ENCODE measurements around the gene SERP2.

The SERP2 gene

DNA sequence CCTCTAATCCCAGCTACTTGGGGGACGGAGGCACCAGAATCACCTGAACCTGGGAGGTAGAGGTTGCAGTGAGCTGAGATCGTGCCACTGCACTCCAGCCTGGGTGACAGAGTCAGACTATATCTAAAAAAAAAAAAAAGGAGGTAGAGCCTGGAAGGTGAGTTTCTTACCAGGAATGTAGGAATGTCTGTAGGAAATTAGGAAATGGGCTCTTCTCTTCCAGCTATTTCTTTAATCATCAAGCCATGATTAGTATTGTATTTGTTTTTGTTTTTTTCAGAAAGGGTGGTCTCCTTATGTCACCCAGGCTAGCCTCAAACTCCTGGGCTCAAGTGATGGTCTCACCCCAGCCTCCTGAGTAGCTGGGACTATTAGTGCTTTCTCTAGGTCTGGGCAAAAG lies 26.3 kb upstream of the SERP2 start:
- DNase-seq, result no peak
- no peak for TF ChIP-seq GATA1 (IDR thresholded peaks at IDR 0.05; ENCODE audit: low read depth, low read length)
- TF ChIP-seq POLR2A (IDR thresholded peaks at IDR 0.05; ENCODE audit: low read length), result no peak

DNA sequence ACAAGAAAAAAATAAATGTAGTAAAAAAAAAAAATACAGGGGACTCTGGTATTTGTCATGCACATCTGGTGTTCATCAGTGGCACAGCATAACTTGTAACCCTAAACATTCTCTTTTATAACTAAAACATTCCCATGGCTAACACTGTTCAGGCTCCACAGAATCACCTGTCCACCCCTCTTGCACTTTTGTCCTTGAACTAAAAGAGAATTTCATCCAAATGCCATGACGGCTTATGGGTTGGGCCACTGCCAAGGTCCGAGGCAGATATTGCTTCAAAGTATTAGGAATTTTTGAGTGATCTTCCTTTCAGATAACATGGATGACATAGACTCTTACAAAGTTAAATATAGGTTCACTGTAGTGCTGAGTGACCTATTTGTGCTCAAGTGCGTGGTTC lies 25.7 kb upstream of the SERP2 start:
- DNase-seq, result no peak
- TF ChIP-seq POLR2A (IDR thresholded peaks at IDR 0.05; ENCODE audit: low read length), result no peak
- TF ChIP-seq GATA1 (IDR thresholded peaks at IDR 0.05; ENCODE audit: low read depth, low read length), result no peak

DNA sequence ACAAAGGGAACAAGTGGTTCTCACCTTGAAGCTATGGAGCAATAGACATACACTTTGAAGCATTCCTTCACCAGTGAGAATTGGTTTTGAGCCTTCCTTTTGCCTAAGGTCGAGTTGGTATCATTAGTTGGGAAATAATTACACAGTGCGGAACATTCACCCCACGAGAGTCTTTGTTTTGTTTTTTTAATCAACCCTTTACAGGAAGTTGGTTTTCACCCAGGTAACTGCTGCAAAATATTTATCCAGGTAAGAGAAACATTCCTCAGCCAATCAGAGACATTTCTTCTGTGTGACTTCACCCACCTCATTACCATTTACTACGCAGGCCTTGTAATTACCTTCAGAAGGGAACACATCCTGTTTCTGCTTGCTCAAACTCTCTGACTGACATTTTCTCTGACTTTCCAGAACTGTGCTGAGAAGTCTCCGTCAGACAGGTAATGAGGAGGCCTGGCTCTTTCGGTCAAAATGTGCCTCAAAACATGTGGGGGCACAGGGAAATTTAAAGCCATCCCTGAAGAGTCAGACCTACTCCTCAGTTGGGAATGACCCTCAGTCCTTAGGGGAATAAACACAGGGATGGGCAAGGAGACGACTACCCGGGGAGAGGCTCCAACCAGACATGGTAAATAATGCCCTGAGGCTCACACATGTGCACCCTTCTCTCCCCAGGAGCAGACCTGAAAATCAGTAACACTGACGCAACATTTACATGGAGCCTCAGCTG lies 22.7 kb upstream of the SERP2 start:
- TF ChIP-seq GATA1 (IDR thresholded peaks at IDR 0.05; ENCODE audit: low read depth, low read length) (no peak), POLR2A (IDR thresholded peaks at IDR 0.05; ENCODE audit: low read length) (no peak)
- DNase-seq, result no peak

DNA sequence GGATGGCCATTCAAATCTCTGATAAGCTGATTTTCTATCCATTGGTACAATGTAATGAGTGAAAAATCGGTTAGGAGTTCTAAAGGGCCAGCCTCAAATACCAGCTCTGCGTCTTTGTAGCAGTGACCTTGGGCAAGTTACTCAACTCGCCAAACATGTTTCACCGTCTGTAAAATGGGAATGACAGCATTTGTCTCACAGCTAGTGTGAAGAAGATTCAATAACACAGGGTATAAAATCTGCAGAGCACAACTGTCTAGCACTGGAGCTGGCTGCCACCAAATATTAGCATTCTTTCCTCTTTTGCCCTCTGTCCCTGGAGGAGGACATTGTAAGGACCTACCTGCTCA lies 22.1 kb upstream of the SERP2 start:
- TF ChIP-seq GATA1 (IDR thresholded peaks at IDR 0.05; ENCODE audit: low read depth, low read length), result no peak
- no peak for TF ChIP-seq POLR2A (IDR thresholded peaks at IDR 0.05; ENCODE audit: low read length)
- no peak for DNase-seq

DNA sequence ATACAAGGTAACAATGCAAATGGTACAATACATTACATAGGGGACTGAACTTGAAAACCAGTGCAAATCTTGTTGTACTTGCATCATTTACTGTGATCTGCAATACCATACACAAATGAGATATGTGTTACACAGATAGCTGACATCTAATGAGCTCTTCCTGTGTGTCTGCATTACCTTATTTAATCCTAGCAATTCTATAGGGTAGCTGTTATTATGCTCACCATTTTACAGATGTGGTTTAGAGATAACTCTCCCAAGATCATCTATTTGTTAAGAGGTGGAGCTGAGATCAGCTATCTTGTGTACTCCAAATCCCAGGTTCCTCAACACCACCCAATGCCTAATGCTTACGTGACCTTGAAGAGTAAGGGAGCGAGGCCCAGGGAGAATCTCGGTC lies 21.4 kb upstream of the SERP2 start:
- TF ChIP-seq GATA1 (IDR thresholded peaks at IDR 0.05; ENCODE audit: low read depth, low read length) (no peak), POLR2A (IDR thresholded peaks at IDR 0.05; ENCODE audit: low read length) (no peak)
- DNase-seq, result peak in 1 of 2 experiments; percentile 21

DNA sequence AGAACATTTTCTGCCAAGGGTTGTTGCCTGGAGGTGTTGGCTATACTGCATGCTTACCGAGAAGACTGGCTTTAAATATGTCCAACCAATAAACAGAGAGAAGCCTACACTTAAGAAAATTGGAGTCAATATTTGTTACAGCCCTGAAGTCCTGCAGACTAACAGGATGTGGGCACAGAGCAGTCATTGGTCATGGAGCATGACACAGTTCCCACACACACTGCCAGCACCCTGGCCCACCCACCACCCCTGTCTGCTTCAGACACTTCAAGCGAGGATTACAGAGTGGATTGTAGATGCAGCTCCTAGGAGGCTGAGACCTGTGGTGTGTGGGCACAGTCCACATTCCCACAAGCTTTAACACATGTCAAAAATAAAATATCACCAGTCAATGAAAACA lies 21.0 kb upstream of the SERP2 start:
- TF ChIP-seq POLR2A (IDR thresholded peaks at IDR 0.05; ENCODE audit: low read length), result no peak
- no peak for TF ChIP-seq GATA1 (IDR thresholded peaks at IDR 0.05; ENCODE audit: low read depth, low read length)
- no peak for DNase-seq

DNA sequence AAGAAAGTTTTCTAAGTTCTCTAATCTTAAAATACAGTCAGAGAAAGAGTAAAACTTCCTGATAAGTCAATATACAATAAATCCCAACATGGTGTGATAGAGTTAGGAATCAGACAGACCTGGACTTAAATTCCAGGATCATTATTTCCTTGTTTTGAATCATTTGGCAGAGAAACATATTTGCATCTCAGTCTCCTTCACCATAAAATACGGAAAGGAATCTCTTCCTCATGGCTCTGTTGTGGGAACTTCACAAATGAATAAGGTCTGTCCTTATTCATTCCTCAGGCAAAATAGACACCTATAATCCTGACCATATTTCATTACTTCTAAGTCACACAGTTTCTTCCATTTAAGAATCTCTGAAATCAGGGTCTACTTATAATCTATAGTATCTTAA lies 19.3 kb upstream of the SERP2 start:
- DNase-seq, result no peak
- TF ChIP-seq GATA1 (IDR thresholded peaks at IDR 0.05; ENCODE audit: low read depth, low read length) (no peak), POLR2A (IDR thresholded peaks at IDR 0.05; ENCODE audit: low read length) (no peak)

DNA sequence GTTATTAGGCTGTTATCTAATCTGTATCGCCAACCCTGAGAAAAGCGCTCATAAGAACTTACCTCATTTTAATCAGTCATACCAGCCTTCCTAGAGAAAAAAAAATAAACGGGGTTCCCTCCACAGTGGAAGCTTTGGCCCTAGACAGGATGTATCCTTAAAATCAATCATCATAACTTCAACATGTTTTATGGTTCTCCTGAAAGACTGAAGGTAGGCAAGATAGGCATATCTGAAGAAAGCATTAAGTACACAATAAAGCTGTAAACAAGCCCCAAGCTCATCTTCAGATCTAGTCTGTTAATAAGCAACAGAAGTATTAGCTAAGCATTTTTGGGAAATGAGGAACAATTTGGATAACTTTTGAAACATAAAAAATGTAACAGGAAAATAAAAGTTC lies 18.7 kb upstream of the SERP2 start:
- DNase-seq, result peak; percentile 24 to 65
- TF ChIP-seq POLR2A (IDR thresholded peaks at IDR 0.05; ENCODE audit: low read length), result no peak
- no peak for TF ChIP-seq GATA1 (IDR thresholded peaks at IDR 0.05; ENCODE audit: low read depth, low read length)

DNA sequence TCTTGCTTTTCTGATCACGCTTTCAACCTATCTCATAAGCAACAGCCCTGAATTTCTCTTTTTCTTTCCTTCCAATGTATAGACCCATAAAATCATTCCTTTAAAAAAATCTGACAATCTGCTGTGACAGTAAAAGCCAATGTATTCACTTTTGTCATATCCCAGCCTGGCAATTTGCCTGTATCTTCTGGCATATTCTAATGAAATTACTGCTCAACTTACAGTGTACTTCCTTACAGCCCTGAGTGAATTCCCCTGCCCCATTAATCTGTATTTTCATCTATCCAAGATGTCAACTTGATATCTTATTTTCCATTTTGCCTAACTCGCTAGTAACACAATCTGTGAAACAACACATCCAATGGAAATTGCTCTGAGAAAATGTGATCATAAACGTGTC lies 18.0 kb upstream of the SERP2 start:
- TF ChIP-seq GATA1 (IDR thresholded peaks at IDR 0.05; ENCODE audit: low read depth, low read length) (no peak), POLR2A (IDR thresholded peaks at IDR 0.05; ENCODE audit: low read length) (no peak)
- peak in 1 of 2 experiments; percentile 53 for DNase-seq

DNA sequence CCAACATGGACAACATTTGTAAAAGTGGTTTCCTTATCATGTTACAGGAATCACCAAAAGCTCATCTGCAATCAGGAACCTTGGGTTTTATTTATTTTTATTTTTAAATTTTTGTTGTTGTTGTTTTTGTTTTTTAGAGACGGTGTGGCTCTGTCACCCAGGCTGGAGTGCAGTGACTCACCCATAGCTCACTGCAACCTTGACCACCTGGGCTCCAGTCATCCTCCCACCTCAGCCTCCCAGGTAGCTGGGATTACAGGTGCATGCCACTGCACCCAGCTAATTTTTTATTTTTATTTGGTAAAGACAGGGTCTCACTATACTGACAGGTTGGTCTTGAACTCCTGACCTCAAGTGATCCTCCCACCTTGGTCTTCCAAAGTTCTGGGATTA lies 13.6 kb upstream of the SERP2 start:
- DNase-seq, result no peak
- TF ChIP-seq GATA1 (IDR thresholded peaks at IDR 0.05; ENCODE audit: low read depth, low read length), result no peak
- TF ChIP-seq POLR2A (IDR thresholded peaks at IDR 0.05; ENCODE audit: low read length), result no peak

DNA sequence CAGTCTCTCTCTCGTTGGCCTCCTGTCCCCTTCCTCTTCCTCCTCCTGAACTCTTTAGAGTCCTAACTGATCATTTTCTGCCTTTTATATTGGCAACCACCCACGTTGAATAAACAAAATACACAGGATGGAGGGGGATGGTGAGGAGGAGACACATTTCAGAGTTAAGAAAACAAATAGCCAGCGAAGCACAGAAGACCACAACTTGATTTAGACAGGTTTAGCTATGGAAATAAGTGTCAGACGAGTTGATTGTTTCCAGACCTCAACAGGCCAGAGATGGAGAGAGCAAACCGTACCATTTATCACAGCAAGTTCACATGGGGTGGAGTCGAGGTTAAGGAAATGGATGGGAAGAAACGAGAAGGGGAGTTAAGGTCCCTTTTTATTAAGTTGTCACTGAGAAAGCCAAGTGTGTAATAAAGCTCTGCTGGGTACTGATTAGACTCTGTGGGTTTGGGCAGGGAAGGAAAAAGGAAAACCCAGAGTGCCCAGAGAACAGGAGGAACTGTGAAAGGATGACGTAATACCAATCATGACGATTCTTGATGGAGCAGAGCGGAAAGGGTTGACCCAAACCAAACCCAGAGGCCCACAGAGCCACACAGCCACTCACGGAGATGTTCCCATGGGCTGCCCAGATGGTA lies 11.1 kb upstream of the SERP2 start:
- DNase-seq, result no peak
- no peak for TF ChIP-seq POLR2A (IDR thresholded peaks at IDR 0.05; ENCODE audit: low read length)
- TF ChIP-seq GATA1 (IDR thresholded peaks at IDR 0.05; ENCODE audit: low read depth, low read length), result no peak

DNA sequence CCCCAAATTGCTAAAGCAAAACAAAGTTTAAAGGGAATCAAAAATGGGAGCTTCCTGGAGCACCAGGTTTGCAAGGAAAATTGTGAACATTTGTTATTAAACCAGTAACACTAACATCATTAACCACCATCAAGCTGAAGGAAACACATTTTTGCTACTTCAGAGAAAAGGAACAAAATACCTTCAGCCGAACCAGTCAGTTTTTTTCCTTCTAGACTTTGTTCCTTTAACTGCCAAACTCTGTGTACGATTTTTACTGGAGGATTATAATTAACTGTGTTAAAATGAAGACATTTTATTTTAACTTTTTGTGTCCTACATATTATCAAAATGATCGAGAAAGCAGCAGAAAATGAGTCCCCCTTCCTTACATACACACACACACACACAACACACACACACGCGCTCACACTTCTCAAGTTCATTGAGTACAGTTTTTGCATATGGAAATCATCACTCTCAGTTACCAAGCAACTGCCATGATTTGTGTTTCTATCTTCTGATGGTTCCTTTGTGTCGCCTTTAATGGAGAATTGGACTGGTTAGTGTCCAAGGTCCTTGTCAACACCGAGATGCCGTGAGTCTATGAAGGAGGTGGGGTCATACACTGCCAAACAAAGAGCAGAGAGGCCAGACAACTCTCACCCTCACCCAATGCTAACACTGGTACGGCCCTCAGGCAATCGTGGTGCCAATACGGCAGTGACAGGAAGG lies 9.8 kb upstream of the SERP2 start:
- no peak for DNase-seq
- TF ChIP-seq POLR2A (IDR thresholded peaks at IDR 0.05; ENCODE audit: low read length) (no peak), GATA1 (IDR thresholded peaks at IDR 0.05; ENCODE audit: low read depth, low read length) (no peak)

DNA sequence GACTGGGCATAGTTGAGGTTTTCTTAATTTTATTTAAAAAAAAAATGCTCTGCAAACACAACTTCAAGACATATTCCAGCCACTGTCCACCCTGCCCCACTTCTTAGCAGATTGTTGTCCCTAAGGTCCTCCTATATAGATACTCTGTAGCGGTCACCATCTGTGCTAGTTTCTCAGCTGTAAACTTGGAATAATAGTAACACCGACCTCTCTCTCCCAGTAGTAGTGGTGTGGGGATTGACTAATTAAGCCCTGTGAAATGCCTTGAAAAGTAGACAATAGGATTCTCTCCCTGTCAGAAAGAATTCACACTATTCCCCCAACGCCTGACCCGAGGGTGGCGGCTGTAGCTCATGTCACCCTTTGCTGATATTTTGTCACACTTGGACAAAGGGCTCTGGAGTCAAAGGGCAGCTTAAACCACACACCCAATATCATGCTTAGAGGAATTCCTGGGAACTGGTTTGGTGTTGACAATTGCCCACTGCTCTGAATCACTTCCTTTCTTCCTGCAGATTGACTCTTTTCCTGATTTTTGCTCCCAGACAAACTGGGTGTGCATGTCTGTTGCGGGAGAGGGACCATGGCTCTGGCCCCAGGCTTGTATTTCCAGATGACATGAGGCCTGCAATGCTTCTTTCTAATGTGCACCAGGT lies 9.2 kb upstream of the SERP2 start:
- TF ChIP-seq GATA1 (IDR thresholded peaks at IDR 0.05; ENCODE audit: low read depth, low read length), result no peak
- TF ChIP-seq POLR2A (IDR thresholded peaks at IDR 0.05; ENCODE audit: low read length), result no peak
- no peak for DNase-seq

DNA sequence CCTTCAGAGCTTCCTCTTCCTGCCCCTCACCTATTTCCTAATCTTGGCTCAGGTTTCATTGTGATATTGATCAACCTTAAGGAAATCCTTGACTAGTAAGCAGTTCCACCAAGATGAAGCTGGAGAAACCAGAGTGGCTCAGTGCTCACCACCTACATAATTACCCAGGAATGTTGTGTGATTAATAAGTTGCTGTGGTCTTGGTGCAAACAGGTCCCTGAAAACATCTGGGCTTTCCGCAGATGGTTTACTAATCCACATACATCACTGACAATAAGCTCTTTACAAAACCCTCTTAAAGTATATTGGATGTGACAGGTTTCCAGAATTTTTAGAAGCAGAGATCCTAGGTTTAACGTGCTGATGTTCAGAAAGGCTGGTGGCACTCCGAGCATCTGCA lies 8.6 kb upstream of the SERP2 start:
- no peak for TF ChIP-seq GATA1 (IDR thresholded peaks at IDR 0.05; ENCODE audit: low read depth, low read length)
- no peak for TF ChIP-seq POLR2A (IDR thresholded peaks at IDR 0.05; ENCODE audit: low read length)
- no peak for DNase-seq

Data from erythroblast (primary cell).